IMR-90 (cell line): ENCODE measurements around the gene MORN5. TPM values are rescaled to one million over a fixed set of nuclear protein-coding genes. Genes with fewer than 3 reads are reported as not detected.

Source experiments
- ATAC-seq: fragments of 200-7000 bp; cut with Tn5 transposase; 2 replicates; pipeline ENCODE4 v1.9.1; 2020; ENCODE audit warnings: low read depth, mild to moderate bottlenecking, moderate library complexity
- BruUV-seq: library from RNA; stranded (reverse); fragments of 400-500 nt; replicated peaks from 2 replicates; lab custom pipeline; 2021; lab: Mats Ljungman, UMichigan
- CTCF ChIA-PET: fragments of 300-600 bp; formaldehyde crosslinking; extraction: SDS; loops from one replicate; lab custom pipeline; 2021; ENCODE audit warnings: antibody characterized with exemption; lab: Yijun Ruan, JAX
- POLR2A ChIA-PET: fragments of 300-600 bp; sonication (Branson Sonifier 250); formaldehyde crosslinking; loops from one replicate; lab custom pipeline; 2022; ENCODE audit warnings: antibody characterized with exemption; ENCODE audit not compliant: unreplicated experiment; lab: Charles Lee
- DNase-seq: peaks from one replicate; pipeline ENCODE4 v3.0.0; 2013
- H2AFZ ChIP-seq: replicated peaks from 2 replicates; pipeline ENCODE3; 2013; ENCODE audit warnings: low read length, mild to moderate bottlenecking; ENCODE audit not compliant: poor library complexity
- H2AK5ac ChIP-seq: 2 replicates; pipeline ENCODE4 v1.6.1; 2013; ENCODE audit warnings: low read depth, low read length, inconsistent platforms
- H2AK9ac ChIP-seq: replicated peaks from 2 replicates; pipeline ENCODE3; 2013; ENCODE audit warnings: mild to moderate bottlenecking, low read depth, low read length, moderate library complexity; ENCODE audit not compliant: poor library complexity
- H2BK120ac ChIP-seq: 2 replicates; pipeline ENCODE4 v1.6.1; 2013; ENCODE audit warnings: low read depth, low read length, inconsistent platforms
- H2BK15ac ChIP-seq: 3 replicates; pipeline ENCODE4 v1.6.1; 2013; ENCODE audit warnings: low read depth, low read length, inconsistent platforms
- H2BK20ac ChIP-seq: 2 replicates; pipeline ENCODE4 v1.6.1; 2013; ENCODE audit warnings: low read depth, mild to moderate bottlenecking, inconsistent platforms, low read length, moderate library complexity
- H2BK5ac ChIP-seq: 2 replicates; pipeline ENCODE4 v1.6.1; 2013; ENCODE audit warnings: mild to moderate bottlenecking, low read depth, low read length, inconsistent platforms; ENCODE audit not compliant: poor library complexity, severe bottlenecking
- H3K14ac ChIP-seq: replicated peaks from 2 replicates; pipeline ENCODE4 v1.6.1; 2013; ENCODE audit warnings: low read depth, low read length, inconsistent platforms
- H3K18ac ChIP-seq: 2 replicates; pipeline ENCODE4 v1.6.1; 2013; ENCODE audit warnings: low read depth, low read length, control low read depth
- H3K23ac ChIP-seq: 2 replicates; pipeline ENCODE4 v1.6.1; 2013; ENCODE audit warnings: low read depth, low read length, inconsistent platforms
- H3K27ac ChIP-seq: 2 replicates; pipeline ENCODE4 v1.5.1; 2013; ENCODE audit warnings: mild to moderate bottlenecking, control low read depth, low read length; ENCODE audit not compliant: insufficient read depth
- H3K27me3 ChIP-seq: 2 replicates; pipeline ENCODE4 v1.6.1; 2013; ENCODE audit warnings: low read length; ENCODE audit not compliant: control insufficient read depth, insufficient read depth
- H3K36me3 ChIP-seq: 2 replicates; pipeline ENCODE4 v1.6.1; 2013; ENCODE audit warnings: low read length, mixed read lengths; ENCODE audit not compliant: control insufficient read depth, insufficient read depth
- H3K4ac ChIP-seq: 2 replicates; pipeline ENCODE4 v1.6.1; 2013; ENCODE audit warnings: low read depth, low read length, inconsistent platforms
- H3K4me1 ChIP-seq: 2 replicates; pipeline ENCODE4 v1.6.1; 2013; ENCODE audit warnings: low read length, mixed read lengths; ENCODE audit not compliant: control insufficient read depth, insufficient read depth
- H3K4me2 ChIP-seq: 2 replicates; pipeline ENCODE4 v1.6.1; 2013; ENCODE audit warnings: low read depth, mild to moderate bottlenecking, control low read depth, low read length, moderate library complexity
- H3K4me3 ChIP-seq: 2 replicates; pipeline ENCODE4 v1.5.1; 2013; ENCODE audit warnings: low read depth, mild to moderate bottlenecking, control low read depth, low read length, moderate library complexity; ENCODE audit not compliant: insufficient read depth
- H3K56ac ChIP-seq: 2 replicates; pipeline ENCODE4 v1.6.1; 2013; ENCODE audit warnings: low read length, inconsistent platforms; ENCODE audit not compliant: insufficient read depth; ENCODE audit errors: extremely low read depth
- H3K79me1 ChIP-seq, 2 experiments: 2 replicates each; pipeline ENCODE4 v1.6.1; 2013; ENCODE audit warnings: low read length in 2 of 2, inconsistent platforms in 1 of 2, low read depth in 1 of 2
- H3K9ac ChIP-seq: 2 replicates; pipeline ENCODE4 v1.6.1; 2013; ENCODE audit warnings: low read depth, low read length, control low read depth
- H3K9me1 ChIP-seq: 2 replicates; pipeline ENCODE4 v1.6.1; 2013; ENCODE audit warnings: low read length, inconsistent platforms; ENCODE audit not compliant: insufficient read depth
- H3K9me3 ChIP-seq: 2 replicates; pipeline ENCODE4 v1.6.1; 2013; ENCODE audit warnings: low read length; ENCODE audit not compliant: control insufficient read depth, insufficient read depth
- H4K20me1 ChIP-seq: 2 replicates; pipeline ENCODE4 v1.6.1; 2013; ENCODE audit warnings: low read length, inconsistent platforms; ENCODE audit not compliant: insufficient read depth
- H4K5ac ChIP-seq: 2 replicates; pipeline ENCODE4 v1.6.1; 2013; ENCODE audit warnings: mild to moderate bottlenecking, low read depth, low read length, control low read depth
- H4K8ac ChIP-seq, 2 experiments: 2 replicates each; pipeline ENCODE4 v1.6.1; 2013; ENCODE audit warnings: low read depth in 2 of 2, low read length in 2 of 2, control low read depth in 1 of 2, inconsistent platforms in 1 of 2
- H4K91ac ChIP-seq: 2 replicates; pipeline ENCODE4 v1.6.1; 2013; ENCODE audit warnings: low read depth, low read length, inconsistent platforms; ENCODE audit not compliant: insufficient read depth
- MAZ ChIP-seq: IDR thresholded peaks from 2 replicates; pipeline ENCODE4 v1.6.1; 2012; ENCODE audit warnings: low read depth, mild to moderate bottlenecking, low read length, improper control_type of control experiment, moderate library complexity, borderline replicate concordance
- NFE2L2 ChIP-seq: fragments of 150-350 bp; IDR thresholded peaks from 2 replicates; pipeline ENCODE4 v1.6.1; 2016; ENCODE audit warnings: low read depth, mild to moderate bottlenecking, low read length
- POLR2A ChIP-seq: IDR thresholded peaks from 2 replicates; pipeline ENCODE4 v1.6.1; 2012; ENCODE audit warnings: mild to moderate bottlenecking, low read depth, low read length
- RAD21 ChIP-seq: IDR thresholded peaks from 2 replicates; pipeline ENCODE4 v1.6.1; 2012; ENCODE audit warnings: low read length, improper control_type of control experiment
- RCOR1 ChIP-seq: IDR thresholded peaks from 2 replicates; pipeline ENCODE4 v1.6.1; 2012; ENCODE audit warnings: mild to moderate bottlenecking, low read length, improper control_type of control experiment; ENCODE audit not compliant: insufficient replicate concordance
- RFX5 ChIP-seq: IDR thresholded peaks from 2 replicates; pipeline ENCODE4 v1.8.0; 2012; ENCODE audit warnings: low read depth, mild to moderate bottlenecking, low read length, moderate library complexity
- SMC3 ChIP-seq: fragments of 150-350 bp; IDR thresholded peaks from 2 replicates; pipeline ENCODE4 v1.6.1; 2016; ENCODE audit warnings: low read depth, mild to moderate bottlenecking, antibody characterized with exemption, low read length, moderate library complexity
- WGBS, 2 experiments: methylation state at CpG; one replicate each; pipeline versions ENCODE4 v1.1.5 to v1.1.7; 2013; ENCODE audit warnings: missing lambda C conversion rate in 2 of 2; ENCODE audit not compliant: insufficient read length in 1 of 2; ENCODE audit errors: extremely low coverage in 2 of 2; 5-methylcytosine and 5-hydroxymethylcytosine counted together
- dilution Hi-C: fragments of 300-500 bp; cut with HindIII; formaldehyde crosslinking; loops from one replicate; pipeline ENCODE4 v1.14.3; 2018; ENCODE audit warnings: low sequenced_read_pairs; ENCODE audit not compliant: unreplicated experiment
- in situ Hi-C: fragments of 300-500 bp; cut with MboI; formaldehyde crosslinking; loops from 3 replicates; pipeline ENCODE4 v1.14.3; 2019; ENCODE audit warnings: low sequenced_read_pairs, inconsistent platforms, mixed read lengths
- intact Hi-C: fragments of 100-400 bp; cut with micrococcal nuclease; formaldehyde crosslinking; loops from 2 replicates; pipeline ENCODE4 v1.10.0; 2022
- polyA plus RNA-seq, 3 experiments: library from polyadenylated mRNA; depleted of rRNA; stranded (reverse); fragments of >200 nt; gene quantifications; 2 replicates each; pipeline ENCODE4 v1.2.3, GENCODE V29; 2012; ENCODE audit warnings: low replicate concordance in 1 of 3
- total RNA-seq: library from RNA; depleted of rRNA; stranded (reverse); fragments of >200 nt; gene quantifications from 2 replicates; pipeline ENCODE4 v1.2.3, GENCODE V29; 2012
- TF ChIP-seq, protein P1 (sequence below): conservative IDR thresholded peaks from 2 replicates; pipeline ENCODE4 v1.5.1; 2012; ENCODE audit warnings: mild to moderate bottlenecking, low read depth, low read length, improper control_type of control experiment
- TF ChIP-seq, protein P2 (sequence below): fragments of 150-350 bp; IDR thresholded peaks from 2 replicates; pipeline ENCODE4 v1.6.1; 2017; ENCODE audit warnings: mild to moderate bottlenecking, antibody characterized with exemption, low read length, low read depth
- TF ChIP-seq, protein P3 (sequence below): fragments of 150-350 bp; IDR thresholded peaks from 2 replicates; pipeline ENCODE4 v1.6.1; 2016; ENCODE audit warnings: low read depth, mild to moderate bottlenecking, low read length, moderate library complexity, borderline replicate concordance

MORN5 gene
- total and polyA plus RNA-seq, 2 of the 4 experiments (the other 2 are of a cell fraction) = not detected

DNA sequence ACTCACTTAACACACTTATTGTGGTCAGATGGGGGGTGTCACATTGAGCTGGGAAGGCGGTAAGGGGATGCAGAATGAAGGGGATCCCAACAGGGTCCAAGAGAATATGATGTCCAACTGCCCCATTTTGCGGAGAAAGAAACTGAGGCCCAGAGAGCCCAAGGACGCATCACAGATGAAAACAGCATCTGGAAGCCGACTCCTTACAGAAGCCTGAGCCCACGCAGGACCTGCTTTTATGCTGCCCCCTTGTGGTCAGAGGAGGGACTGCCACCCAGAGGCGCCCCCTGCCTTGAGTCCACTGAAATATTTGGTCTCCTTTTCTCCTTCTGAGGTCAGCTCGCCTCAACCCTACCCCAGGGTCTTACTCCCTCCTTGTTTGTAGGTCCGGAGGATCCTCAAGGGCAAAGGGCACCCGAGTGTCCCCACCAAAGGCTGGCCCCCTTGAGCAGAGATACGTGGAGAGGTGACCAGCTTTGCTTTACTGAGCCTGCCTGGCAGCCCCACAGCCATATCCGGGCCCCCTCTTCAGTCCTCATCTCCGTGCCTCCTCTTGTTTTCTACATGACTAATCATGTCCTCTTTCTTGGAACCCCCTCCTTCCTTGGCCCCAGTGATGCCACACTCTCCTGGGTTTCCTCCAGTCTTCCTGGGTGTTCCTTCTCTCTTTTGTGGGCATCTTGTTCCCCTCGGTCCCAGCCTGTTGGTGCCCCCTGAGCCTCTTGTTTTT is 36.6 kb upstream of the MORN5 start:
- TF ChIP-seq, protein P1, sequence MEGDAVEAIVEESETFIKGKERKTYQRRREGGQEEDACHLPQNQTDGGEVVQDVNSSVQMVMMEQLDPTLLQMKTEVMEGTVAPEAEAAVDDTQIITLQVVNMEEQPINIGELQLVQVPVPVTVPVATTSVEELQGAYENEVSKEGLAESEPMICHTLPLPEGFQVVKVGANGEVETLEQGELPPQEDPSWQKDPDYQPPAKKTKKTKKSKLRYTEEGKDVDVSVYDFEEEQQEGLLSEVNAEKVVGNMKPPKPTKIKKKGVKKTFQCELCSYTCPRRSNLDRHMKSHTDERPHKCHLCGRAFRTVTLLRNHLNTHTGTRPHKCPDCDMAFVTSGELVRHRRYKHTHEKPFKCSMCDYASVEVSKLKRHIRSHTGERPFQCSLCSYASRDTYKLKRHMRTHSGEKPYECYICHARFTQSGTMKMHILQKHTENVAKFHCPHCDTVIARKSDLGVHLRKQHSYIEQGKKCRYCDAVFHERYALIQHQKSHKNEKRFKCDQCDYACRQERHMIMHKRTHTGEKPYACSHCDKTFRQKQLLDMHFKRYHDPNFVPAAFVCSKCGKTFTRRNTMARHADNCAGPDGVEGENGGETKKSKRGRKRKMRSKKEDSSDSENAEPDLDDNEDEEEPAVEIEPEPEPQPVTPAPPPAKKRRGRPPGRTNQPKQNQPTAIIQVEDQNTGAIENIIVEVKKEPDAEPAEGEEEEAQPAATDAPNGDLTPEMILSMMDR = peak; percentile 100; the same call in 1 of the 2 replicates
- TF ChIP-seq, protein P2, sequence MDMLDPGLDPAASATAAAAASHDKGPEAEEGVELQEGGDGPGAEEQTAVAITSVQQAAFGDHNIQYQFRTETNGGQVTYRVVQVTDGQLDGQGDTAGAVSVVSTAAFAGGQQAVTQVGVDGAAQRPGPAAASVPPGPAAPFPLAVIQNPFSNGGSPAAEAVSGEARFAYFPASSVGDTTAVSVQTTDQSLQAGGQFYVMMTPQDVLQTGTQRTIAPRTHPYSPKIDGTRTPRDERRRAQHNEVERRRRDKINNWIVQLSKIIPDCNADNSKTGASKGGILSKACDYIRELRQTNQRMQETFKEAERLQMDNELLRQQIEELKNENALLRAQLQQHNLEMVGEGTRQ = no peak
- peak; percentile 38; the same call in 1 of the 2 replicates for TF ChIP-seq MAZ
- peak; percentile 96 for TF ChIP-seq SMC3
- TF ChIP-seq, protein P3, sequence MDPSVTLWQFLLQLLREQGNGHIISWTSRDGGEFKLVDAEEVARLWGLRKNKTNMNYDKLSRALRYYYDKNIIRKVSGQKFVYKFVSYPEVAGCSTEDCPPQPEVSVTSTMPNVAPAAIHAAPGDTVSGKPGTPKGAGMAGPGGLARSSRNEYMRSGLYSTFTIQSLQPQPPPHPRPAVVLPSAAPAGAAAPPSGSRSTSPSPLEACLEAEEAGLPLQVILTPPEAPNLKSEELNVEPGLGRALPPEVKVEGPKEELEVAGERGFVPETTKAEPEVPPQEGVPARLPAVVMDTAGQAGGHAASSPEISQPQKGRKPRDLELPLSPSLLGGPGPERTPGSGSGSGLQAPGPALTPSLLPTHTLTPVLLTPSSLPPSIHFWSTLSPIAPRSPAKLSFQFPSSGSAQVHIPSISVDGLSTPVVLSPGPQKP = no peak
- TF ChIP-seq RCOR1 = peak; percentile 78
- TF ChIP-seq RAD21 = peak; percentile 86
- TF ChIP-seq POLR2A = peak; percentile 36; the same call in 1 of the 2 replicates
- TF ChIP-seq RFX5 = no peak
- no peak for TF ChIP-seq NFE2L2
- Histone ChIP-seq H2BK15ac (no peak overlapping the region), H3K23ac (no peak overlapping the region), H3K4me1 (peaks cover 13% of the 10 kb centered on the region), H3K4me2 (no peak overlapping the region), H3K36me3 (no peaks in the 10 kb centered on the region), H3K9me1 (peaks cover 7% of the 10 kb centered on the region), H3K27me3 (no peaks in the 10 kb centered on the region; the same call in 1 of the 2 replicates), H3K9me3 (no peaks in the 10 kb centered on the region), H3K18ac (no peak overlapping the region), H4K20me1 (no peaks in the 10 kb centered on the region), H3K4ac (no peak overlapping the region), H4K8ac (no peak overlapping the region), H3K9ac (no peak overlapping the region), H4K5ac (no peak overlapping the region), H3K4me3 (no peak overlapping the region), H4K91ac (no peak overlapping the region), H2AK5ac (no peak overlapping the region), H2BK120ac (no peak overlapping the region), H2BK5ac (no peak overlapping the region), H3K56ac (no peak overlapping the region), H2AFZ (peak overlapping the region; percentile 73), H3K27ac (no peak overlapping the region), H3K14ac (no peak overlapping the region), H3K79me1 (no peaks in the 10 kb centered on the region), H2BK20ac (no peak overlapping the region), H2AK9ac (no peak overlapping the region)
- BruUV-seq = no TSS peak
- WGBS, 2 experiments = 20% methylated on average over 2 of the region's 13 CpGs; no CpG with 5 or more reads in 1 of the 2 experiments
- peak; percentile 66 for DNase-seq
- peak; percentile 53 for ATAC-seq
- POLR2A ChIA-PET = no interaction called here
- dilution Hi-C loops = no loop called here
- CTCF ChIA-PET = interaction anchor here (0.6 to 4.7 kb wide), 10 partner anchors 11 to 570 kb away, joined by 3 to 37 read pairs (median 3); no protein-coding TSS in a partner anchor
- intact Hi-C loops = loop anchor here (1.0 kb wide), 2 partner anchors 24 to 577 kb away; no protein-coding TSS in a partner anchor
- in situ Hi-C loops = loop anchor here (5.0 kb wide), 3 partner anchors 229 to 689 kb away; no protein-coding TSS in a partner anchor
